Neuron (in vitro differentiated cells): ENCODE data around the gene CTRB1.

ENCODE experiments used
- H2AFZ ChIP-seq: one replicate; pipeline ENCODE4 v1.6.1; 2013; ENCODE audit warnings: low read depth, mild to moderate bottlenecking, inconsistent platforms, low read length, moderate library complexity
- H3K27me3 ChIP-seq: one replicate; pipeline ENCODE4 v1.6.1; 2013; ENCODE audit warnings: low read length; ENCODE audit not compliant: insufficient read depth
- H3K36me3 ChIP-seq: one replicate; pipeline ENCODE4 v1.6.1; 2013; ENCODE audit warnings: low read length; ENCODE audit not compliant: insufficient read depth
- H3K4me1 ChIP-seq: one replicate; pipeline ENCODE4 v1.6.1; 2013; ENCODE audit warnings: low read length; ENCODE audit not compliant: insufficient read depth
- H3K4me3 ChIP-seq: 2 replicates; pipeline ENCODE4 v1.5.1; 2013; ENCODE audit warnings: mild to moderate bottlenecking, low read length, moderate library complexity
- H3K9me3 ChIP-seq: one replicate; pipeline ENCODE4 v1.6.1; 2013; ENCODE audit warnings: low read length

The CTRB1 gene

DNA sequence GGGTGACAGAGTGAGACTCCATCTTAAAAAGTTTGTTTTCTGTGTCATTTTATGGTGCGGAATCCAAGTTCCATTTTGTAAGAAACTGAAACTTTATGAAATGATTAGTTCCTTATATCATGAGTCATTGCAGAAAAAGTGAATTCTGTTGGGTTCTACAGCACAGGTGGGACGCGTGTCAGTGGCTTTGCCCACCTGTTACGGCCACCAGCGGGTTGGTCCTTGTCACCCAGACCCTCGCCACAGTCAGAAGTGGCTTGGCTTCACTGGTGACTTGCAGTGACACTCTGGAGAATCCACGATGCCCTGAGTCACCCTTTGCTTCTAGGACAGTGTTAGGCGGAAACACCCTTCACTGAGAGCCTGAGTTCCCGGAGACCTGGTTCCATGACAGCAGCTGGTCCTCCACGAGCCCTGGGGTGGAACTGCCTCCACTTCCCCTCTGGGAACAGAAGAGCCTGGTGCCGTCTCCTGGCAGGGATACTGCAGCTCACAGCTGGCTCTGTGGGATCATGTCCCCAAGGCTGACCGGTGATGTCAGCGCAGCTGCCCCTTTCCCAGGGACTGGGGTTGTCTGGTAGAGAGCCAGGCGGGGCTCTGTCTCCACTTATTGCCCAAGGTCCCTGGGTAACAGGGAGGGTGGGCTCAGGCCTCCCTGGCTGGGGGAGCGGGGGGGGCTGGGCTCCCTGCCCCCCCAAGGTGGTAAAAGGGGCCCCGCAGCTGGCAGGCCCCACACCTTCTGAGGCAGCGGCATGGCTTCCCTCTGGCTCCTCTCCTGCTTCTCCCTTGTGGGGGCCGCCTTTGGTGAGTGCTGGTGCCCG is at the start of gene CTRB1:
Gene CTRB1 (plus strand): TSS at position 733 of the 821 bp plus-strand sequence. CDS start 20 bp downstream, at position 753.
- H3K4me3 ChIP-seq: no peak within 1 kb of the TSS
- no peaks in the 10 kb centered on the region for H3K36me3 ChIP-seq
- H3K9me3 ChIP-seq: no peaks in the 10 kb centered on the region
- no peaks in the 10 kb centered on the region for H3K27me3 ChIP-seq
- H3K4me1 ChIP-seq: no peaks in the 10 kb centered on the region
- H2AFZ ChIP-seq: no peak within 1 kb of the TSS

- Histone ChIP-seq H3K27me3 (no peaks in the 10 kb centered on the region), H3K36me3 (peaks cover 69% of the 10 kb centered on the region), H3K9me3 (peaks cover 74% of the 10 kb centered on the region), H3K4me1 (no peaks in the 10 kb centered on the region), H2AFZ (no peak overlapping the region), H3K4me3 (no peak overlapping the region)
These were observed 48.8 kb upstream of the CTRB1 start for GRCh38 chr16:75169899-75170405.

- Histone ChIP-seq H2AFZ (no peak overlapping the region), H3K9me3 (peaks cover 66% of the 10 kb centered on the region), H3K27me3 (no peaks in the 10 kb centered on the region), H3K36me3 (peaks cover 51% of the 10 kb centered on the region), H3K4me1 (peaks cover 3% of the 10 kb centered on the region), H3K4me3 (no peak overlapping the region)
These were observed 46.2 kb upstream of the CTRB1 start for GRCh38 chr16:75172578-75172977.

DNA sequence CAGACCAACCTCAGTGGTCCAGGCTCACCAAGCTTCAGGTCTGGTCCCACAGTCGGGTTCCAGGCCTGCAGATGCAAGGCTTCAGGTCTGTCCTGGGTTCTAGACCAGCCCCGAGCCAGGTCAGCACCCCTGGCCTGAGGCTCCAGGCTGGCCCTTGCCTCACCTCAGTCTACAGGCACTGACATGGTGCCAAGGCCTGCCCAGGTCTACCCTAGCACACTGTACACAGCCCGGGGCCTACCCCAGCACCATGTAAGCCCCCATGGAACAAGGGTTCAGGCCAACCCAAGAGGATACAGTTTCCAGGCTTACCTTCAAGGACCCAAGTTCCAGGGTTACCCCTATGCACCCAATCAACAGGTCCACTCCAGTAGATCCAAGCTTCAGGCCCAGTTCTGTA is 43.7 kb upstream of the CTRB1 start:
- peaks cover 43% of the 10 kb centered on the region for H3K9me3 ChIP-seq

DNA sequence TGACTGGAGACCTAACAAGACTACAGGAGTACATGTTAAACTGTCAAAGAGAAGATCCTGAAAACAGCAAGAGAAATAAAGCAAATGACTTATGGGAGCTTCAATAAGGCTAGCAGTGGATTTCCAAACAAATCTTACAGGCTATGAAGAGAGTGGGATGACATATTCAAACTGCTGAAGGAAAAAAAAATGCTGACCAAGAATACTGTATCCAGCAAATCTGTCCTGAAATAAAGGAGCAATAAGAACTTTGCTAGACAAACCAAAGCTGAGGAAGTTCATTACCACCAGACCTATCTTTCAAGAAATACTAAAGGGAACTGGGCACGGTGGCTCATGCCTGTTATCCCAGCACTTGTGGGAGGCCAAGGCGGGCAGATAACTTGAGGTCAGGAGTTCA is 41.9 kb upstream of the CTRB1 start:
- H3K9me3 ChIP-seq: peaks cover 32% of the 10 kb centered on the region
- H3K27me3 ChIP-seq: no peaks in the 10 kb centered on the region
- H3K4me3 ChIP-seq: no peak overlapping the region

More for the DNA sequence above, 43.7 kb upstream of the CTRB1 start:
- Histone ChIP-seq H3K36me3 (peaks cover 26% of the 10 kb centered on the region), H2AFZ (no peak overlapping the region), H3K4me3 (no peak overlapping the region), H3K27me3 (no peaks in the 10 kb centered on the region), H3K4me1 (peaks cover 3% of the 10 kb centered on the region)

DNA sequence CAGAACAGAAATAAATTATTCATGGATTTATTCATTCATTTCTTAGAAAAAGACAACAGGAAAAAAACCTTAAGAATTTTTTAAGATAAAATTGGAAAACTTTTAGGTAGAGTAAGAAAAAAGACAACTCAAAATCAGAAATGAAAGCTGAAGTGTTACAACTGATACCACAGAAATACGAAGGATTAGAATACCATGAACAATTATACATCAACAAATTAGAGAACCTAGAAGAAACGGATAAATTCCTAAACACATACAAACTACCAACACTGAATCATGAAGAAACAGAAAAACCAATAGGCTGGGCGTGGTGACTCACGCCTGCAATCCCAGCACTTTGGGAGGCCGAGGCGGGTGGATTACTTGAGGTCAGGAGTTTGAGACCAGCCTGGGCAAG is 39.6 kb upstream of the CTRB1 start:
- Histone ChIP-seq H3K4me3 (no peak overlapping the region), H3K36me3 (no peaks in the 10 kb centered on the region), H3K4me1 (peaks cover 3% of the 10 kb centered on the region), H2AFZ (no peak overlapping the region), H3K27me3 (no peaks in the 10 kb centered on the region), H3K9me3 (peaks cover 14% of the 10 kb centered on the region)

More for the DNA sequence above, 41.9 kb upstream of the CTRB1 start:
- Histone ChIP-seq H3K4me1 (peaks cover 3% of the 10 kb centered on the region), H3K36me3 (peaks cover 8% of the 10 kb centered on the region), H2AFZ (no peak overlapping the region)

- no peak overlapping the region for H2AFZ ChIP-seq
- no peaks in the 10 kb centered on the region for H3K36me3 ChIP-seq
- no peaks in the 10 kb centered on the region for H3K4me1 ChIP-seq
- no peaks in the 10 kb centered on the region for H3K27me3 ChIP-seq
- no peak overlapping the region for H3K4me3 ChIP-seq
- H3K9me3 ChIP-seq: peaks cover 4% of the 10 kb centered on the region
These were observed 37.2 kb upstream of the CTRB1 start for GRCh38 chr16:75181630-75182029.

DNA sequence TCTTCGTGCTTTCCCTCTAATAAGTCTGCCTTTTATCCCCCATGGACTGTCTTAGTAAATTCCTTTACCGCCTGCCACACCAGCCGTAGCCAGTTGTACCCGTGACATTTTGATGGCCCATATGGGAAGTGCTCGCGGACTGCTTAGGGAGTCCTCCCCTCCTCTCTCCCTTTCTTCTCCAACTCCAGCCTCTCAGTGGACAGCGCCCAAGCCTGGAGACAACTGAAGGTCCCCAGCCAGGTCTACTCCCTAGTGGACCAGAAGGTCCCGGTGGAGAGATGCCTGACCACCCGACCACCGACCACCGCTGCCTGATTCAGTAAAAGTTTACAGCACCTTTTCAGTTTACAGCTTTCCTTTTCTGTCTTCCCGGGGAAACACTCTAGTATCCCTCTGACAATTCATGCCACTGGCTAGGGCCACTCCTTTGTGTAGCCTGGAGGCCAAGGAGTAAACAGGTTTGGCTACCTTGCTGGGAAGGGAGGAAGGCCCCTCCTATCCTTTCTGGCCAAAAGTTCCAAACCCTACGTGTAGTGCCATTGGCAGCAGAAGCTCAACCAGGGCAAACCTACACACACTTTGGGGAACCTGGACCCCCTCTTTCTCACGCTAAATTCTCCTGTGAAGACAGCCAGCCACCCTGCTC is 29.8 kb upstream of the CTRB1 start:
- Histone ChIP-seq H3K36me3 (no peaks in the 10 kb centered on the region), H3K9me3 (peaks cover 8% of the 10 kb centered on the region), H3K27me3 (no peaks in the 10 kb centered on the region), H3K4me3 (no peak overlapping the region), H3K4me1 (no peaks in the 10 kb centered on the region), H2AFZ (no peak overlapping the region)

DNA sequence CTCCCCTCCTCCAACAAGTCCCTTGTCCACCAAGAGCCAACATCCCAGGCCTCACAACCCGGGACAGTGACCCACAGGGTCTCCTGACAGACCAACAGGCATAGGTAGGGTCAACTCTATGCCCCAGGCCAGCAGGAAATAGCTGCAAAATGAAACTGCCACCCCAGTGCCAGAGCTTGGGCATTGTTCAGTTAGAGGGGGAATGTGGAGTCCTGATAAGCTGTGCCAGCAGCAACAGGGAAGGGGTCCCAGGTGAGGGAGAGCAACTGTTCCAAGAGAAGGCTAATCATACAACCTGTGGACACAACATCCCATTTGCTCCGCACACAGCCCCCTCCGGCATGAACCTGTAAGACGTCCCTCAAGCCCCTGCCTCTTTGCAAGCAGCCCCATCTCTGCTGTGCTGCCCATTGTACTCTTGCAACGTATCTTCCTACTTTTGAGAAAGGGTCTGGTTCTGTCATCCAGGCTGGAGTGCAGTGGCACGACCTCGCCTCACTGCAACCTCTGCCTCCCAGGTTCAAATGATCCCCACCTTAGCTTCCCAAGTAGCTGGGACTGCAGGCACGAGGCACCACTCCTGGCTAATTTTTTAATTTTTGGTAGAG is 29.0 kb upstream of the CTRB1 start:
- Histone ChIP-seq H3K36me3 (no peaks in the 10 kb centered on the region), H2AFZ (no peak overlapping the region), H3K27me3 (no peaks in the 10 kb centered on the region), H3K9me3 (peaks cover 8% of the 10 kb centered on the region), H3K4me1 (no peaks in the 10 kb centered on the region), H3K4me3 (no peak overlapping the region)

GRCh38 chr16:75192606-75193264 is 26.1 kb upstream of the CTRB1 start:
- Histone ChIP-seq H3K9me3 (peaks cover 8% of the 10 kb centered on the region), H2AFZ (no peak overlapping the region), H3K4me3 (no peak overlapping the region), H3K36me3 (no peaks in the 10 kb centered on the region), H3K27me3 (no peaks in the 10 kb centered on the region), H3K4me1 (no peaks in the 10 kb centered on the region)

DNA sequence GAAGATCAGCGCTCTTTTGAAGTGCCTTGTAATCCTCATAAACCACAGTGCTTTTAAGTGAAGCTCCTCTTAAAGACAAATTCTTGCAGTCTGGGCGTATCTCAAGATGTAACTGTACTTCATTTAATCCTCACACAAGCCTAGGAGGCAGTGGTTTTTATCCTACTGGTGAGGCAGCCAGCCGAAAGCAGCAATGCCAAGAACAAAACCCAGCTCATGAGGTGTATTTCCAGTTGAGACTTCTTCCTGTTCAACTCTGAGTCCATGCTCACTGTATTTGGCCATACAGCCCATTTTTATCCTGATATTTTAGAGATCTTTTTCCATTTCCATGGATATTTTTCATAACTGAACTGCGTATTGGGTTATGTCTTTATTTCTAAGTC is 25.5 kb upstream of the CTRB1 start:
- Histone ChIP-seq H2AFZ (no peak overlapping the region), H3K4me1 (no peaks in the 10 kb centered on the region), H3K9me3 (peaks cover 8% of the 10 kb centered on the region), H3K4me3 (no peak overlapping the region), H3K27me3 (no peaks in the 10 kb centered on the region), H3K36me3 (no peaks in the 10 kb centered on the region)

- no peaks in the 10 kb centered on the region for H3K27me3 ChIP-seq
- H3K4me1 ChIP-seq: no peaks in the 10 kb centered on the region
- peaks cover 8% of the 10 kb centered on the region for H3K9me3 ChIP-seq
- H2AFZ ChIP-seq: no peak overlapping the region
- no peaks in the 10 kb centered on the region for H3K36me3 ChIP-seq
- no peak overlapping the region for H3K4me3 ChIP-seq
These were observed 24.9 kb upstream of the CTRB1 start for GRCh38 chr16:75193730-75194444.
